NCI-H345 (cell line): ENCODE measurements around the gene BCO1.
A peak's percentile ranks its signal among the peaks of the same experiment; 100 is the strongest.
"Not testable (repeated sequence)": the region's sequence is repeated elsewhere in the genome, so short reads cannot be mapped to it uniquely, and the experiment has no call there.

ENCODE experiments used
- DNase-seq: peaks from one replicate; lab custom pipeline; 2025; lab: John Stamatoyannopoulos, UW

The BCO1 gene, protein sequence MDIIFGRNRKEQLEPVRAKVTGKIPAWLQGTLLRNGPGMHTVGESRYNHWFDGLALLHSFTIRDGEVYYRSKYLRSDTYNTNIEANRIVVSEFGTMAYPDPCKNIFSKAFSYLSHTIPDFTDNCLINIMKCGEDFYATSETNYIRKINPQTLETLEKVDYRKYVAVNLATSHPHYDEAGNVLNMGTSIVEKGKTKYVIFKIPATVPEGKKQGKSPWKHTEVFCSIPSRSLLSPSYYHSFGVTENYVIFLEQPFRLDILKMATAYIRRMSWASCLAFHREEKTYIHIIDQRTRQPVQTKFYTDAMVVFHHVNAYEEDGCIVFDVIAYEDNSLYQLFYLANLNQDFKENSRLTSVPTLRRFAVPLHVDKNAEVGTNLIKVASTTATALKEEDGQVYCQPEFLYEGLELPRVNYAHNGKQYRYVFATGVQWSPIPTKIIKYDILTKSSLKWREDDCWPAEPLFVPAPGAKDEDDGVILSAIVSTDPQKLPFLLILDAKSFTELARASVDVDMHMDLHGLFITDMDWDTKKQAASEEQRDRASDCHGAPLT

DNA sequence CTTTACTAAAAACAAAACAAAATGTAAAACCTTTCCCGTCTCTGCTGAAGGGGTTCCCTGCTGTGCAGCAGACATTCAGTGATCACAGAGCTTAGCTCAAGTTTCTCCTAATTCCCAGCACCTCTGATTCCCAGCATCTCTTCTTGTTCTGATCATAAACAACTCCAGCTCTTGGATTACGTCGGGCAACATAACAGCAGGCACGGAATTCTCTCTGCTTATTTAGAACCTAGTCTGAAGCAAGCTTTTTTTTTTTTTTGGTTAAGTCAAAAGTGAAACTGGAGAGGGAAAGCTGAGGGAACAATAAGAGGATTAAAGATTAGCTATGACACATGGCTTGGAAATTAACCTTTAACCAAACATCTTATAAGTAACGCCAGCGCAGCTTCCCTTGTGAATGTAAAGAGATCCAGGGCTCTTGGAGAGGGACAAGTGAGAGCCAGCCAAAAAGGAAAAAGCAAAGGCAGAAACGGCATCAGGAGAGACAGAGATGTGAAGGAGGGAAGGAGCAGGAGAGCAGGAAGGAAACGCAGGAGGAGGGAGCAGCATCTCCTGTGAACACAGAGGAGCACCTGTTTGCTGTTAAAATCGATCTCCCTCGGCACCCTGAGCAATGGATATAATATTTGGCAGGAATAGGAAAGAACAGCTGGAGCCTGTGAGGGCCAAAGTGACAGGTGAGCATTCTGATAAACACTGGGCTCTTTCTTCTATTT, at the start of gene BCO1:
Gene BCO1 (plus strand): TSS at position 394 of the 716 bp plus-strand sequence. CDS start 220 bp downstream, at position 614.
- peak; percentile 18 for DNase-seq

DNA sequence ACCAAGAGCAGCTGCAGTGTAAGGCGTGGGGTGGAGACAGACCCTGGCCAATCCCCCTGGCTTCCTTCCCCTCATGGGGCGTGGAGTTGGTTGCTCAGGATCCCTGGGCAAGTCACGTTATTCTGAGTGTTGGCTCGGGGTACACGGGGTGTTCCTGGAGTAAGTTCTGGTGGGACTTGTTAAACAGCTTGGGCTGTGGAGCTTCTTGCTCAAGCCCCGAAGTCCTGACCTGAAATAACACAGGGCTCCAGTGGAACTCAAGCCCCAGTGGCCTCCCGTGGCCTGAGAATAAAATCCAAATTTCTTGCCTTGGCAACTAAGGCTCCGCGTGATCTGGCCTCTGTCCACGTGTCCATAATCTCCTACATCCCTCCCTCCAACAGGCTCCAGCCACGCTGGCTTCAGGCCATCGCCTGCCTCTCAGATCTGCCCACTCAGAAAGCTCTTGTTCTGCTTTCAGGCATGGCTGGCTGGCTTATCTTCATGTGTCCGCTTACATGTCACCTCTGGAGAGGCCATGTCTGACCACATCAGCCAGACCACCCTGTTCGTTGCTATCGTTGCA, 49.3 kb upstream of the BCO1 start:
- no peak for DNase-seq

DNA sequence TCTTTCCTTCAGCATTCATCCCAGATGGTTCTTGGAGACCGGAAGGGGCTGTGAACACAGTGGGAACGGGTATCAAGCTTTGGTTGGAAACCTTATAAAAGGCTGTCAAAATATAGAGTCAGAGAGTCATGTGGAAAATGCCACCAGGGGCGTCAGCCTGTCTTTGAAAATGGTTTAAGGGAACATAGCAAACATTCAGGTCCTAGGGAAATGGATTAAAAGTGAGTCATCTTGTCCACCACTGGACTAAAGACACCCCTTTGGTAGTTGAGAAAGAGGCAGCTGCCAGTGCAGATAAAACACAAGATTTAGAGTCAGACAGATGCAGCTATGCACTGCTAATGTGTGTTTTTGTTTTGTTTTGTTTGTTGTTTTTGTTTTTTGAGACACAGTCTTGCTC, 47.8 kb upstream of the BCO1 start:
- DNase-seq = no peak

GRCh38 chr16:81195885-81196534, 42.5 kb upstream of the BCO1 start:
- DNase-seq = no peak

DNA sequence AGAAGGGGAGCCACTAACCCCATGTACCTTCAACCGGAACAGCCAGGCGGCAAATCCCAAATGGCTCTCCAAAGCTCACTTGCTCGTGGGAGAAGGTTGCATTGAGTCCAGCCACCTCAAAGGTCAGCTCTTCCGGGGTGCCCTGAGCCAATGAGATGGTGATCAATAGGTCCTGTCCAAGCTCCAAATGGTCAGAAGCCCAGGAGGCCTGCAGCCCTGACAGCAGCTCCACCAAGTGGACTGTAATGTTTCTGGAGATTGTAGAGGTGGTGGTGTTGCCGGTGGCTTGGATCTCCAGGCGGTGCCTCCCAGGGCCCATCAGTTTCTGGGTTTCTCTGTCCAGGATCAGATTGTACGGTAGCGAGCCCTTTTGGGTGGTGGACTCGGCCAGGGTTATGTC, 39.9 kb upstream of the BCO1 start:
- no peak for DNase-seq

- no peak for DNase-seq
Observed at GRCh38 chr16:81201267-81201666, 37.2 kb upstream of the BCO1 start.

GRCh38 chr16:81204798-81205680, 33.5 kb upstream of the BCO1 start:
- peak; percentile 13 for DNase-seq

DNA sequence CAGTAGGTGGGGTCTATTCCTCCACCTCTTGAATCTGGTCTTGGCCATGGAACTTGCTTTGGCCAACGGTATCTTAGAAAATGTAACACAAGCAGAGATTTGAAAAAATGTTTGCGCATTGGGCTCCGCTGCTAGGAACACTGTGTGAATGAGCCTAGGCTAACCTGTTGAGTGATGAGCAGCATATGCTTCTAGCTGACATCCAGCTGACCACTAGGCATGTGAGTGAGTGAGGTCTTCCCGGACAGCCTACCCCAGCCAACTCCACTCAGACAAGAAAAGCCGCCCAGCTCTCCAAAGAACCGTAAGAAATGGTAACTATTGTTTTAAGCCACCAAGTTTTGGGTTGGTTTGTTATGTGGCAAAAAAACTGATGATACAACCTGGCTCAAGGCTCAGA, 31.4 kb upstream of the BCO1 start:
- DNase-seq = no peak

- peak; percentile 23 for DNase-seq
Observed at GRCh38 chr16:81210807-81211206, 27.7 kb upstream of the BCO1 start.

- DNase-seq = no peak
Observed at GRCh38 chr16:81212830-81213465, 25.5 kb upstream of the BCO1 start.

DNA sequence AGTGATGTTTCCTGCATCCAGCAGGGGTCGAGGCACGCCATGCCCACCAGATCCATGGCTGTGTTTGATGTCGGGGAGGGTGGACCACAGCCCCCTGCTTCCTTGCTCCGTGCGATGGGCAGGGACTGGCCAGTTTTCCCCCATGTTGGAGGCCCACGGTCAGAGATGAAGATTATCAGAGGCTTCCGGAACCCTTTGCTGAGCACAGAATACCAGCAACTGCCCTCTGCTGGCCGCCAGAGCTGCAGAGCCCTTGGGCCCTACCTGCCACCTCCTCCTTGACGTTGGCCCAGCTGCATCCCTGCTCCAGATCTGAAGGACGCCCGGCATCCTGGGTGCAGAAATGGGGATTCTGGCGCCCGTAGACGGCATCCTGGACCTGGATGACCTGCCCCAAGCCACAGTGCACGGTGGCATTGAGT, 23.7 kb upstream of the BCO1 start:
- no peak for DNase-seq

GRCh38 chr16:81216114-81216513, 22.4 kb upstream of the BCO1 start:
- no peak for DNase-seq

GRCh38 chr16:81216706-81217105, 21.8 kb upstream of the BCO1 start:
- DNase-seq = peak; percentile 30

GRCh38 chr16:81219151-81219550, 19.3 kb upstream of the BCO1 start:
- DNase-seq = no peak

DNA sequence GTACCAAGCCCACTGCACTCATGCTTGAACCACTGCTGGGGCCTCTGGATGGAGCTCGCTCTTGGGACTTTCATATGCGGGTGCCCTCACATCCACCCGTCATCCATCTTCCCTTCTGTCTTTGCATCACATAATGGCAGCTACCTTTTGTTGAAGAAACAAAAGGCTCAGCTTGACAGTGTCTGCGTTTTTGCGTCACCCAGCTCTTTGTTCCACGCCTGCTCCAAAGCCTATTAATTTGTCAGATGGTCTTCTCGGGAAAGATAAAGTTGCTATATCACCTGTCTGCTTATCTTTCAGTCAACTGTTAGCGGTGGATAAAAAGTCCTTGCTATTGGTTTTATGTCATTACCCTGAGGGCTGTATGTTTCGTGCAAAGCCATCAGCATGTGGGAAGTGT, 18.1 kb upstream of the BCO1 start:
- DNase-seq = peak; percentile 27

GRCh38 chr16:81221731-81222130, 16.8 kb upstream of the BCO1 start:
- DNase-seq = no peak

GRCh38 chr16:81224824-81225223, 13.7 kb upstream of the BCO1 start:
- no peak for DNase-seq

GRCh38 chr16:81225697-81226096, 12.8 kb upstream of the BCO1 start:
- not testable (repeated sequence) for DNase-seq

GRCh38 chr16:81227785-81228184, 10.7 kb upstream of the BCO1 start:
- no peak for DNase-seq

GRCh38 chr16:81229811-81230210, 8.7 kb upstream of the BCO1 start:
- DNase-seq = no peak

GRCh38 chr16:81231014-81231413, 7.5 kb upstream of the BCO1 start:
- DNase-seq = no peak
